Esophagus muscularis mucosa (tissue), 3 donors: ENCODE data around the gene PLXNA3.

ENCODE experiments used
- CTCF ChIP-seq, 3 experiments: fragments of 200-600 bp in 2 of 3; fragments of 450-650 bp in 1 of 3; sonication (generic) in 2 of 3; IDR thresholded peaks; one replicate each; pipeline ENCODE4 v1.5.1; 2017 to 2019; ENCODE audit warnings: antibody characterized with exemption in 3 of 3, mild to moderate bottlenecking in 2 of 3, moderate library complexity in 1 of 3
- EP300 ChIP-seq: sonication (generic); formaldehyde crosslinking; IDR thresholded peaks from one replicate; pipeline ENCODE4 v1.6.1; 2017; ENCODE audit warnings: antibody characterized with exemption

DNA sequence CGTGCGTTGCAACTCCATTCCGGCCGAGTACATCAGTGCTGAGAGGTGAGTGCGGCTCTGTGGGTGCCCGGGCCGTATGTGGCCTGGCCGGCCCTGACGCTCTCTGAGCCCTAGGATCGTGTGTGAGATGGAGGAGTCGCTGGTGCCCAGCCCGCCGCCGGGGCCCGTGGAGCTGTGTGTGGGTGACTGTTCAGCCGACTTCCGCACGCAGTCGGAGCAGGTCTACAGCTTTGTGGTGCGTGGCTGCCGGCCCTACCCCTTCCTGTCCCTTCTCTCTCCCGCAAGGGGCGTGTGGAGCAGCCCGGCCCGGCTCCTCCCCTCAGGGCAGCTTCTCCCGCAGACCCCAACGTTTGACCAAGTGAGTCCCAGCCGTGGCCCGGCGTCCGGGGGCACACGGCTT lies 8.0 kb downstream of the PLXNA3 start:
- no peak for TF ChIP-seq CTCF (IDR thresholded peaks at IDR 0.05)
- no peak for TF ChIP-seq EP300
